Thyroid gland (tissue), 4 donors: ENCODE data around the gene POGZ. TPM values are rescaled to one million over a fixed set of nuclear protein-coding genes. Genes with fewer than 3 reads are reported as not detected.
A peak's percentile ranks its signal among the peaks of the same experiment; 100 is the strongest.

Experiments
- DNase-seq, 2 donors: peaks; one replicate each; pipeline ENCODE4 v3.0.0-alpha.2; 2019
- H3K27ac ChIP-seq, 3 donors: fragments of 200-600 bp; sonication (generic); 1 replicate in 2 of 3; 2 replicates in 1 of 3; pipeline ENCODE4 v1.5.1; 2016 to 2019; ENCODE audit warnings: mild to moderate bottlenecking in 1 of 3, moderate library complexity in 1 of 3
- H3K27me3 ChIP-seq: fragments of 200-600 bp; sonication (generic); one replicate; pipeline ENCODE4 v1.5.1; 2019
- H3K36me3 ChIP-seq, 2 donors: fragments of 200-600 bp; sonication (generic); one replicate each; pipeline ENCODE4 v1.5.1; 2016 to 2019
- H3K4me1 ChIP-seq, 2 donors: fragments of 200-600 bp; sonication (generic); one replicate each; pipeline ENCODE4 v1.5.1; 2017 to 2019
- H3K4me3 ChIP-seq, 3 donors: fragments of 200-600 bp; sonication (generic); replicated peaks in 1 of 3; 1 replicate in 2 of 3; 2 replicates in 1 of 3; pipeline ENCODE4 v1.5.1; 2016; ENCODE audit warnings: mild to moderate bottlenecking in 1 of 3
- H3K9me3 ChIP-seq: fragments of 200-600 bp; sonication (generic); one replicate; pipeline ENCODE4 v1.5.1; 2017
- POLR2A ChIP-seq, 2 donors: fragments of 450-650 bp; IDR thresholded peaks; one replicate each; pipeline ENCODE4 v1.6.1; 2017; ENCODE audit warnings: antibody characterized with exemption in 2 of 2, mild to moderate bottlenecking in 2 of 2, moderate library complexity in 1 of 2
- WGBS, 2 donors: methylation state at CpG; one replicate each; pipeline ENCODE4 v1.1.5; 2017; 5-methylcytosine and 5-hydroxymethylcytosine counted together
- intact Hi-C: fragments of 100-400 bp; cut with DNase I; formaldehyde crosslinking; loops from one replicate; pipeline ENCODE4 v1.15.1; 2023
- total RNA-seq, 4 donors: library from RNA; depleted of rRNA; stranded (reverse); fragments of >200 nt; gene quantifications; one replicate each; pipeline ENCODE4 v1.2.3, GENCODE V29; 2016
- TF ChIP-seq, protein P1 (sequence below), 6 experiments: fragments of 200-600 bp in 3 of 6; fragments of 450-650 bp in 3 of 6; sonication (generic) in 3 of 6; IDR thresholded peaks; one replicate each; pipeline ENCODE4 v1.5.1; 2016 to 2019; ENCODE audit warnings: antibody characterized with exemption in 6 of 6, mild to moderate bottlenecking in 2 of 6, inconsistent platforms in 1 of 6, moderate library complexity in 1 of 6

The POGZ gene
- total RNA-seq, 4 donors from 2014 or later, result 66.0 to 103 (median 88.3) TPM

GRCh38 chr1:151377150-151377884 lies 82.0 kb downstream of the POGZ start:
- Histone ChIP-seq H3K27ac (no peak overlapping the region), H3K36me3 (no peaks in the 10 kb centered on the region), H3K4me1 (peaks cover 5 to 7% of the 10 kb centered on the region in 2 donors), H3K4me3 (no peak overlapping the region), H3K9me3 (no peaks in the 10 kb centered on the region), H3K27me3 (no peaks in the 10 kb centered on the region)
- TF ChIP-seq, protein P1, sequence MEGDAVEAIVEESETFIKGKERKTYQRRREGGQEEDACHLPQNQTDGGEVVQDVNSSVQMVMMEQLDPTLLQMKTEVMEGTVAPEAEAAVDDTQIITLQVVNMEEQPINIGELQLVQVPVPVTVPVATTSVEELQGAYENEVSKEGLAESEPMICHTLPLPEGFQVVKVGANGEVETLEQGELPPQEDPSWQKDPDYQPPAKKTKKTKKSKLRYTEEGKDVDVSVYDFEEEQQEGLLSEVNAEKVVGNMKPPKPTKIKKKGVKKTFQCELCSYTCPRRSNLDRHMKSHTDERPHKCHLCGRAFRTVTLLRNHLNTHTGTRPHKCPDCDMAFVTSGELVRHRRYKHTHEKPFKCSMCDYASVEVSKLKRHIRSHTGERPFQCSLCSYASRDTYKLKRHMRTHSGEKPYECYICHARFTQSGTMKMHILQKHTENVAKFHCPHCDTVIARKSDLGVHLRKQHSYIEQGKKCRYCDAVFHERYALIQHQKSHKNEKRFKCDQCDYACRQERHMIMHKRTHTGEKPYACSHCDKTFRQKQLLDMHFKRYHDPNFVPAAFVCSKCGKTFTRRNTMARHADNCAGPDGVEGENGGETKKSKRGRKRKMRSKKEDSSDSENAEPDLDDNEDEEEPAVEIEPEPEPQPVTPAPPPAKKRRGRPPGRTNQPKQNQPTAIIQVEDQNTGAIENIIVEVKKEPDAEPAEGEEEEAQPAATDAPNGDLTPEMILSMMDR (IDR thresholded peaks at IDR 0.05), result no peak
- no peak for TF ChIP-seq POLR2A (IDR thresholded peaks at IDR 0.05)
- WGBS, 2 donors, result 75 to 79% methylated on average over 3 of the region's 3 CpGs
- no peak for DNase-seq
- intact Hi-C loops, result no loop called here

GRCh38 chr1:151373196-151373595 lies 86.1 kb downstream of the POGZ start:
- H3K9me3 ChIP-seq, result no peaks in the 10 kb centered on the region
- intact Hi-C loops, result no loop called here
- no peaks in the 10 kb centered on the region for H3K27me3 ChIP-seq
- H3K4me3 ChIP-seq, result no peak overlapping the region
- H3K27ac ChIP-seq, result peak overlapping the region in 1 of 3 donors; percentile 88
- DNase-seq, result no peak
- H3K36me3 ChIP-seq, result no peaks in the 10 kb centered on the region
- 82 to 88% methylated on average over 10 to 14 of the region's 14 CpGs for WGBS, 2 donors
- H3K4me1 ChIP-seq, result peaks cover 39 to 47% of the 10 kb centered on the region in 2 donors
- no peak for TF ChIP-seq POLR2A (IDR thresholded peaks at IDR 0.05)
- TF ChIP-seq, protein P1 (IDR thresholded peaks at IDR 0.05), result no peak

GRCh38 chr1:151372058-151372934 lies 87.0 kb downstream of the POGZ start, which contains the start of gene SELENBP1:
TSS of gene SELENBP1 (minus strand) at chr1:151372705. CDS start at chr1:151372641, 64 bp downstream.
- TF ChIP-seq, protein P1 (IDR thresholded peaks at IDR 0.05), result no peak
- peak; percentile 90 to 98 for TF ChIP-seq POLR2A (IDR thresholded peaks at IDR 0.05)
- WGBS, 2 donors, result 11 to 30% methylated on average over 10 of the region's 11 CpGs
- Histone ChIP-seq H3K4me1 (peaks cover 48 to 56% of the 10 kb centered on the region in 2 donors), H3K4me3 (peak within 1 kb of the TSS; percentile 18 to 50 (median 40)), H3K9me3 (no peaks in the 10 kb centered on the region), H3K36me3 (no peaks in the 10 kb centered on the region), H3K27ac (peak within 1 kb of the TSS; percentile 84 to 90 (median 88)), H3K27me3 (no peaks in the 10 kb centered on the region)
- intact Hi-C loops, result no loop called here
- DNase-seq, result peak; percentile 97

DNA sequence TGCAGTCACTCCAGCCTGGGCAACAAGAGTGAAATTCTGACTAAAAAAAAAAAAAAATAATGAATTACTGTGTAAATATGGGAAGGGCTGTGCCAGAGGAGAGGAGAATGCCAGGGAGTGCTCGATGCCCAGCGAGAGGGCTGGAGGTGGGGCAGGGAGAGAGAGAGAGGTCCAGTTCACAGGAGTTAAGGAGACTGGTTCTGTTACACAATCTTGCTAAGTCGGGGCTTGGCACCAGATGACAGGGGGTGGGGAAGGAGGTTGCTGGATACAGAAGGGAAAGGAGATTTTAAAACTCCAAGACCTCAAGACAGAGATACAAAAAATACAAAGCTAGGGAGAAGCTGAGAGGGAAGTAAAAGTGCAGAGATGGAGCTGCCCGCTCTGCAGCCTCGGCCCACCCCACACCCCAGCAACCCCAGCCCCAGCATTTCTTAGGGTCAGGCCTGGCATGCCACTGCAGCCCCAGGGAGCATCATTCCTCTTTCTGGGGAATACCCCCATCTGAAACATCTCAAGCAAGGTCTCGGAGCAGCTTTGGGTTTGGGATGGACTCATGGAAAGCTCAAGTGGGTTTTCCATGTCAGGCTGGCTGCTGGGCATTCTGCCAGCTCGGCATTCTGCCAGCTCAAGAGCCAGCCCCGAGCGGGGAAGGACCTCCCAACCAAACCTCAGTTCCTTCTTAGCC lies 87.8 kb downstream of the POGZ start:
- peak; percentile 95 for DNase-seq
- peak overlapping the region; percentile 18 to 50 (median 40) for H3K4me3 ChIP-seq
- peaks cover under 1 to 4% of the 10 kb centered on the region in 2 donors for H3K36me3 ChIP-seq
- TF ChIP-seq, protein P1 (IDR thresholded peaks at IDR 0.05), result no peak
- peak in 1 of 2 donors; percentile 21 for TF ChIP-seq POLR2A (IDR thresholded peaks at IDR 0.05)
- no peaks in the 10 kb centered on the region for H3K27me3 ChIP-seq
- peak overlapping the region; percentile 84 to 90 (median 88) for H3K27ac ChIP-seq
- H3K4me1 ChIP-seq, result peaks cover 49 to 57% of the 10 kb centered on the region in 2 donors
- 8 to 12% methylated on average over 9 of the region's 9 CpGs for WGBS, 2 donors
- intact Hi-C loops, result no loop called here
- H3K9me3 ChIP-seq, result no peaks in the 10 kb centered on the region
